ENCODE measurements around the gene IFT43. TPM values are rescaled to one million over a fixed set of nuclear protein-coding genes. Genes with fewer than 3 reads are reported as not detected.

Gene IFT43
- total and polyA plus RNA-seq, 9 of the 15 experiments (the other 6 are each of a cell fraction or from before 2014, with no cell fraction given): 4.9 to 12.8 (median 8.0) TPM

DNA sequence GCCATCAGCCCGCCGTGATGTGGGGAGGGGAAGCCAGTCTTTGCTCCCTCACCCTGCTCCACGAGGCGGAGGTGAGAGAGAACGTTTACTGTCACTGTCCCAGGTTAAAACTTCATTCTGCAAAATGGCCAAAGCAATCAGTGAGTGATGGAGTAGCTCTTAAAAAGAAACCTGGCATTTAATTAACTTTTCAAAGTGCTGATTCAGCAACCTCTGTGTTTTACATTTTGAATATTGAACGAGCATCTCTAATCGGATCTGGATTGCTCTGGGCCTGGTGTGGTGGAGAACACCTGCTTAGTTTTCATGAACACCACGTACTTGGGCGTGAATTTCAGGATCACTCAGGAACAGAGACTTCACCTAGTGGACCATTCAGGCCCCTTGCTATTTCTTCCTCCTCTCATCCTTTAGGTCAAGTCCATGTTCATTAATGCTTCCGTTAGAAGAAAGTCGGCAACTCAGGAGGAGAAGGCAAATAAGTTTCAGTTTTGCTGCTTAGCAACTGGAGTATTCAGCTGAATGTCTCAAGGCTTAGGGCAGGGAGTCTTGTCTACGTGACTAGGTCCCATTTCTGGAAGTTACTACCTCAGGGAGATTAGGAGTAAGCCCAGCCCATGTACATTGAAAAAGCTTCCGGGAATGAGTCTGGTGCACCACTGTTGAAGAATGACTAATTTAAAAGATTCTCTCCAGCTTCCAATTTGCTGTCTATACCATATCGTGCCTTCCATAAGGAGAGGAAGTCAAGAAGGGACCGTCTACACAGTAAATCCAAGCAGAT lies 68.2 kb downstream of the IFT43 start:
- Histone ChIP-seq H3K4me2 (ENCODE audit: insufficient read depth, low read length) (no peak overlapping the region), H3K9ac (ENCODE audit: insufficient read depth in 1 of 2, low read depth in 2 of 2, low read length in 2 of 2) (no peak overlapping the region), H2AFZ (ENCODE audit: low read depth, low read length) (no peak overlapping the region), H4K20me1 (replicated peaks; ENCODE audit: control insufficient read depth, insufficient read depth, low read length) (no peaks in the 10 kb centered on the region; the same call in 1 of the 2 replicates), H3K36me3 (ENCODE audit: control insufficient read depth, insufficient read depth, low read length) (no peaks in the 10 kb centered on the region), H3K4me1 (replicated peaks in 1 of 2; ENCODE audit: control insufficient read depth in 2 of 2, insufficient read depth in 2 of 2, low read length in 2 of 2) (no peaks in the 10 kb centered on the region), H3K27me3 (ENCODE audit: control insufficient read depth in 2 of 2, insufficient read depth in 2 of 2, low read length in 2 of 2) (peaks cover 0 to 3% of the 10 kb centered on the region in 2 experiments; a peak in 1 of 5 replicates), H3K9me3 (replicated peaks; ENCODE audit: control insufficient read depth, insufficient read depth, low read depth, low read length) (no peaks in the 10 kb centered on the region), H3K27ac (ENCODE audit: extremely low read depth, low read depth, low read length) (no peak overlapping the region), H3K9me1 (ENCODE audit: control insufficient read depth, insufficient read depth, low read length) (no peaks in the 10 kb centered on the region), H3K79me2 (ENCODE audit: control insufficient read depth, insufficient read depth, low read length) (no peaks in the 10 kb centered on the region), H3K4me3 (no peak overlapping the region)
- 16% methylated on average over 14 of the region's 15 CpGs for WGBS (ENCODE audit: insufficient coverage, low coverage, missing lambda C conversion rate)
- FAIRE-seq (no peak), ATAC-seq (no peak), DNase-seq (ENCODE audit: extremely low read depth in 1 of 4, low spot score in 3 of 4) (no peak)
- intact Hi-C loops (cut with micrococcal nuclease): loop anchor here (5.0 to 10.0 kb wide), 2 partner anchors 491 to 594 kb away; no protein-coding TSS in a partner anchor
- ChIA-PET POLR2A (no interaction called here), CTCF (ENCODE audit: low intra/inter-chr PET ratio) (no interaction called here)
- in situ Hi-C loops (cut with MboI): loop anchor here (10.0 kb wide), 2 partner anchors 321 to 601 kb away; partner anchors contain the start of gene ESRRB
- no TSS peak for BruUV-seq (replicated peaks)
- TF ChIP-seq KLF16 (IDR thresholded peaks at IDR 0.05) (no peak), ZNF785 (CRISPR knock-in tag; IDR thresholded peaks at IDR 0.05) (no peak), STAT5B (CRISPR knock-in tag; IDR thresholded peaks at IDR 0.05) (no peak), ZNF146 (CRISPR knock-in tag; IDR thresholded peaks at IDR 0.05; ENCODE audit: unreplicated experiment) (no peak), RFX5 (IDR thresholded peaks at IDR 0.05; ENCODE audit: low read depth, low read length) (no peak), MCM5 (IDR thresholded peaks at IDR 0.05; ENCODE audit: low read depth) (no peak), C11orf30 (IDR thresholded peaks at IDR 0.05; ENCODE audit: low read depth) (peak; percentile 86), ZFP30 (CRISPR knock-in tag; IDR thresholded peaks at IDR 0.05; ENCODE audit: borderline replicate concordance) (no peak), ZNF696 (CRISPR knock-in tag; conservative IDR thresholded peaks at IDR 0.05) (no peak)
- TF ChIP-seq, protein P1, sequence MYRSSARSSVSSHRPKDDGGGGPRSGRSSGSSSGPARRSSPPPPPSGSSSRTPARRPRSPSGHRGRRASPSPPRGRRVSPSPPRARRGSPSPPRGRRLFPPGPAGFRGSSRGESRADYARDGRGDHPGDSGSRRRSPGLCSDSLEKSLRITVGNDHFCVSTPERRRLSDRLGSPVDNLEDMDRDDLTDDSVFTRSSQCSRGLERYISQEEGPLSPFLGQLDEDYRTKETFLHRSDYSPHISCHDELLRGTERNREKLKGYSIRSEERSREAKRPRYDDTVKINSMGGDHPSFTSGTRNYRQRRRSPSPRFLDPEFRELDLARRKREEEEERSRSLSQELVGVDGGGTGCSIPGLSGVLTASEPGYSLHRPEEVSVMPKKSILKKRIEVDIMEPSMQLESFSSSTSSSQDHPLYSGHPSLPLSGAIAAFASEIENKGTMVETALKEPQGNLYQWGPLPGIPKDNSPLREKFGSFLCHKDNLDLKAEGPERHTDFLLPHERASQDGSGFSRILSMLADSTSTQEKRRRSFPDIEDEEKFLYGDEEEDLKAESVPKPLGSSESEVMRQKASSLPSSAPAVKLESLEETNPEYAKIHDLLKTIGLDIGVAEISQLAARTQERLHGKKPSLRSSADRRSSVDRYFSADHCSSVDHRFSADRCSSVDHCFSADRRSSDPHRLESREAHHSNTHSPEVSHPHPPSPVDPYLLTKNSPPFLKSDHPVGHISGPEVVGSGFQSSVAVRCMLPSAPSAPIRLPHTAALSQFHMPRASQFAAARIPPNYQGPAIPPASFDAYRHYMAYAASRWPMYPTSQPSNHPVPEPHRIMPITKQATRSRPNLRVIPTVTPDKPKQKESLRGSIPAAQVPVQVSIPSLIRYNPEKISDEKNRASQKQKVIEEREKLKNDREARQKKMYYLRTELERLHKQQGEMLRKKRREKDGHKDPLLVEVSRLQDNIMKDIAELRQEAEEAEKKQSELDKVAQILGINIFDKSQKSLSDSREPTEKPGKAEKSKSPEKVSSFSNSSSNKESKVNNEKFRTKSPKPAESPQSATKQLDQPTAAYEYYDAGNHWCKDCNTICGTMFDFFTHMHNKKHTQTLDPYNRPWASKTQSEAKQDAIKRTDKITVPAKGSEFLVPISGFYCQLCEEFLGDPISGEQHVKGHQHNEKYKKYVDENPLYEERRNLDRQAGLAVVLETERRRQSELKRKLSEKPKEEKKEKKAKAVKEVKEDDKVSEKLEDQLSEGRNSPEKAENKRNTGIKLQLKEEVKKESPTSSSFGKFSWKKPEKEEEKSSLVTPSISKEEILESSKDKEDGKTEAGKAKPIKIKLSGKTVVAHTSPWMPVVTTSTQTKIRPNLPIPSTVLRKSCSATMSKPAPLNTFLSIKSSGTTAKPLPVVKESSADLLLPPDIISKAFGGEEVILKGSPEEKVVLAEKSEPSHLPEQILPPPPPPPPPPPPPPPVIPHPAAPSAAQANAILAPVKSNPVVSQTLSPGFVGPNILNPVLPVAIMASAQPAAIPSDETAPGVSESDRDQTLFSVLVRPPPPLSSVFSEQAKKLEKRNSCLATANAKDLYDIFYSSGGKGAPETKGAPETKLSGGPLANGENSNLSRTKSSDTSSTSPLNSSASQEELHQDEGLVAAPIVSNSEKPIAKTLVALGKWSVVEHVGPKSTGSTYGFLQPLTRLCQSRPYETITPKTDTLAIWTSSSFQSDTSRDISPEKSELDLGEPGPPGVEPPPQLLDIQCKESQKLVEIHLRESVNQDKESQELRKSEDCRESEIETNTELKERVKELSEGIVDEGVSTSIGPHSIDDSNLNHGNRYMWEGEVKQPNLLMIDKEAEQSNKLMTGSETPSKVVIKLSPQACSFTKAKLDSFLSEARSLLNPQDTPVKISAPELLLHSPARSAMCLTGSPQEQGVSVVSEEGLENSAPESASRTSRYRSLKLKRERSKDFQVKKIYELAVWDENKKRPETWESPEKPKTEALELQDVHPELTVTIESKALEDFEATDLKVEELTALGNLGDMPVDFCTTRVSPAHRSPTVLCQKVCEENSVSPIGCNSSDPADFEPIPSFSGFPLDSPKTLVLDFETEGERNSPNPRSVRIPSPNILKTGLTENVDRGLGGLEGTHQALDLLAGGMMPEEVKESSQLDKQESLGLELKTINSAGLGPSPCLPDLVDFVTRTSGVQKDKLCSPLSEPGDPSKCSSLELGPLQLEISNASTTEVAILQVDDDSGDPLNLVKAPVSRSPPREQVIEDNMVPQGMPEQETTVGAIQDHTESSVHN (IDR thresholded peaks at IDR 0.05; ENCODE audit: borderline replicate concordance in 1 of 2, low read depth in 1 of 2): no peak
- TF ChIP-seq, protein P2, sequence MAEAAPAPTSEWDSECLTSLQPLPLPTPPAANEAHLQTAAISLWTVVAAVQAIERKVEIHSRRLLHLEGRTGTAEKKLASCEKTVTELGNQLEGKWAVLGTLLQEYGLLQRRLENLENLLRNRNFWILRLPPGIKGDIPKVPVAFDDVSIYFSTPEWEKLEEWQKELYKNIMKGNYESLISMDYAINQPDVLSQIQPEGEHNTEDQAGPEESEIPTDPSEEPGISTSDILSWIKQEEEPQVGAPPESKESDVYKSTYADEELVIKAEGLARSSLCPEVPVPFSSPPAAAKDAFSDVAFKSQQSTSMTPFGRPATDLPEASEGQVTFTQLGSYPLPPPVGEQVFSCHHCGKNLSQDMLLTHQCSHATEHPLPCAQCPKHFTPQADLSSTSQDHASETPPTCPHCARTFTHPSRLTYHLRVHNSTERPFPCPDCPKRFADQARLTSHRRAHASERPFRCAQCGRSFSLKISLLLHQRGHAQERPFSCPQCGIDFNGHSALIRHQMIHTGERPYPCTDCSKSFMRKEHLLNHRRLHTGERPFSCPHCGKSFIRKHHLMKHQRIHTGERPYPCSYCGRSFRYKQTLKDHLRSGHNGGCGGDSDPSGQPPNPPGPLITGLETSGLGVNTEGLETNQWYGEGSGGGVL (CRISPR knock-in tag; IDR thresholded peaks at IDR 0.05): no peak

Data from K562 (cell line).